Upper lobe of left lung (tissue), 4 donors: Measurements from ENCODE around the gene CD27.

ENCODE experiments used
- EP300 ChIP-seq, 4 donors: sonication (generic); formaldehyde crosslinking; IDR thresholded peaks; one replicate each; pipeline ENCODE4 v1.5.1; 2017; ENCODE audit warnings: antibody characterized with exemption in 4 of 4, control low read depth in 2 of 4
- POLR2A ChIP-seq, 4 donors: fragments of 450-650 bp; IDR thresholded peaks; one replicate each; pipeline ENCODE4 v1.5.1; 2016 to 2017; ENCODE audit warnings: antibody characterized with exemption in 4 of 4, mild to moderate bottlenecking in 2 of 4
- POLR2AphosphoS5 ChIP-seq, 2 donors: sonication (generic); formaldehyde crosslinking; IDR thresholded peaks; one replicate each; pipeline ENCODE4 v1.5.1; 2017; ENCODE audit warnings: antibody characterized with exemption in 2 of 2
- TF ChIP-seq, protein P1 (sequence below), 6 experiments: fragments of 450-650 bp in 4 of 6; fragments of 200-600 bp in 2 of 6; sonication (generic) in 2 of 6; IDR thresholded peaks; one replicate each; pipeline ENCODE4 v1.5.1; 2016 to 2019; ENCODE audit warnings: antibody characterized with exemption in 6 of 6

- TF ChIP-seq POLR2A (IDR thresholded peaks at IDR 0.05) (no peak), POLR2AphosphoS5 (IDR thresholded peaks at IDR 0.05) (no peak), EP300 (IDR thresholded peaks at IDR 0.05) (no peak)
- TF ChIP-seq, protein P1, sequence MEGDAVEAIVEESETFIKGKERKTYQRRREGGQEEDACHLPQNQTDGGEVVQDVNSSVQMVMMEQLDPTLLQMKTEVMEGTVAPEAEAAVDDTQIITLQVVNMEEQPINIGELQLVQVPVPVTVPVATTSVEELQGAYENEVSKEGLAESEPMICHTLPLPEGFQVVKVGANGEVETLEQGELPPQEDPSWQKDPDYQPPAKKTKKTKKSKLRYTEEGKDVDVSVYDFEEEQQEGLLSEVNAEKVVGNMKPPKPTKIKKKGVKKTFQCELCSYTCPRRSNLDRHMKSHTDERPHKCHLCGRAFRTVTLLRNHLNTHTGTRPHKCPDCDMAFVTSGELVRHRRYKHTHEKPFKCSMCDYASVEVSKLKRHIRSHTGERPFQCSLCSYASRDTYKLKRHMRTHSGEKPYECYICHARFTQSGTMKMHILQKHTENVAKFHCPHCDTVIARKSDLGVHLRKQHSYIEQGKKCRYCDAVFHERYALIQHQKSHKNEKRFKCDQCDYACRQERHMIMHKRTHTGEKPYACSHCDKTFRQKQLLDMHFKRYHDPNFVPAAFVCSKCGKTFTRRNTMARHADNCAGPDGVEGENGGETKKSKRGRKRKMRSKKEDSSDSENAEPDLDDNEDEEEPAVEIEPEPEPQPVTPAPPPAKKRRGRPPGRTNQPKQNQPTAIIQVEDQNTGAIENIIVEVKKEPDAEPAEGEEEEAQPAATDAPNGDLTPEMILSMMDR (IDR thresholded peaks at IDR 0.05): no peak
Observed at GRCh38 chr12:6472491-6472890, 27.7 kb downstream of the CD27 start.
